ENCODE results near the gene RANBP10. TPM values are rescaled to one million over a fixed set of nuclear protein-coding genes. Genes with fewer than 3 reads are reported as not detected.

Gene RANBP10
- polyA plus RNA-seq, 4 donors = 21.6 to 28.5 (median 22.3) TPM

DNA sequence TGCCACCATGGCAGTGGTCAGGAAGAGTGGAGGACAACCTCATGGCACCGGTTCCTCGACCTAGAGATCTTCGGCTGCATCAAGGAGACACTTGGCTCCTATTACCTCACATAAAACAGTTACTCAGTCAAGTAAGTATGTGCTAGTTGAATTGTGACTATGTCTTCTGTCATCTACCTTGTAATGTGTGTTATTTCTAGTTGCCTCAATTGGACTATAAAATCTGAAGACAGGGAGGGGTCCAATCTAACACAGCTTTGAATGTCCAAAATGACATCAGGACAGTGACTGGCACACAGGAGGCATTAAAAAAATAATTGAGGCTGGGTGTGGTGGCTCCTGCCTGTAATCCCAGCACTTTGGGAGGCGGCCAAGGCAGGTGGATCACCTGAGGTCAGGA is 122.6 kb downstream of the RANBP10 start:
- DNase-seq (ENCODE audit: low read depth in 4 of 4, low spot score in 3 of 4) = no peak

DNA sequence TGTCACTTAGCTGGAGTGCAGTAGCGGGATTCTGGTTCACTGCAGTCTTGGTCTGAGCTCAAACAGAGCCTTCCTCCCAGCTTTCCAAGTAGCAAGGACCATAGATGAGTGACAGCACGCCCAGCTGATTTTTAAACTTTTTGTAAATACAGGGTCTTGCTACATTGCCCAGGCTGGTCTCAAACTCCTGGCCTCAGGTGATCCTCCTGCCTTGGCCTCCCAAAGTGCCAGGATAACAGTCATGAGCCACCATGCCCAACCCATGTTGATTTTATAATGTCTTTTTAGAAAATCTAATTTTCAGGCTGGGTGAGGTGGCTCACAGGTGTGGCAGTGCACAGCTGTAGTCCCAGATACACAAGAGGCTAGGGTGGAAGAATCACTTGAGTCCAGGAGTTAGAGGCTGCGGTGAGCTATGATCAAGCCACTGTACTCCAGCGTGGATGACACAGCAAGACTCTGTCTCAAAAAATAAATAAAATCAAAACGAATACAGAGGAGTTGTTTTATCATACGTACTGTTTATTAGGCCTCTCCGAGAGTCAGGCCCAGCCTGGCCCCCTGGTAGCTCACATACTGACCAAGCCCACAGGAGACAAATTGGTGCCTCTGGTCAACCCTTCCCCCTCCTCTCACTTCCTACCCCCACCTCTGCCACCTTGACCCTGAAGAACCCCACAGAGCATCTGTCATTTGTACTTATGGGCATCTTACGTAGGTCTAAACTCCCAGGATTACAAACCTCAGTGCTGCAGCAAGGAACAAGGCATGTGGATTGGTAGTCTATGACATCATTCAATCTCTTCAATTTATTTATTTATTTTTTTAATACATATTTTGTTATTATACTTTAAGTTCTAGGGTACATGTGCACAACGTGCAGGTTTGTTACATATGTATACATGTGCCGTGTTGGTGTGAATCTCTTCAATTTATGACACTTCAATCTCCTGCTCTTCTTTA is 126.1 kb downstream of the RANBP10 start:
- DNase-seq (ENCODE audit: low read depth in 4 of 4, low spot score in 3 of 4) = no peak

DNA sequence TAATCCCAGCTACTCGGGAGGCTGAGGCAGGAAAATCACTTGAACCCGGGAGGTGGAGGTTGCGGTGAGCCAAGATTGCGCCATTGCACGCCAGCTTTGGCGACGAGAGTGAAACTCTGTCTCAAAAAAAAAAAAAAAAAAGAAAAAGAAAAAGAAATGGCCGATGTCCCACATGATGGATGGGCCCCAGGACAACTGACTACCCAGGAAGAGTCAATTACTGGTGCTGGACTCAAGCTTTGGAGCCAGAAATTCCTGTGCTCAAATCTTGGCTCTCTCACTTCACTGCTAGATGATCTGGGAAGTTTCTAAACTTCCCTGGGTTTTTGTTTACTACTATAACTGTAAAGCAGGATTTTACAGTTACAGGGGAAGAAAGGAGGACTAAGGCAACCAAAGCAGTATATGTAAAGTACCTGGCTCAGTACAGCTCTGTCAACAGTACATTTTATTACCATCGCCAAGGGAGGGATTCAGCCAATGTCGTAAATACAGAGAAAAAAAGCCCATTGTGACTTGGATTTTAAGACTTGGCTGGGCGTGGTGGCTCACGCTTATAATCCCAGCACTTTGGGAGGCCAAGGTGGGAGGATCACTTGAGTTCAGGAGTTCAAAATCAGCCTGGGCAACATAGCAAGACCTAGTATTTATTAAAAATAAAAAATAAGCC is 127.9 kb downstream of the RANBP10 start:
- no peak for DNase-seq (ENCODE audit: low read depth in 4 of 4, low spot score in 3 of 4)

DNA sequence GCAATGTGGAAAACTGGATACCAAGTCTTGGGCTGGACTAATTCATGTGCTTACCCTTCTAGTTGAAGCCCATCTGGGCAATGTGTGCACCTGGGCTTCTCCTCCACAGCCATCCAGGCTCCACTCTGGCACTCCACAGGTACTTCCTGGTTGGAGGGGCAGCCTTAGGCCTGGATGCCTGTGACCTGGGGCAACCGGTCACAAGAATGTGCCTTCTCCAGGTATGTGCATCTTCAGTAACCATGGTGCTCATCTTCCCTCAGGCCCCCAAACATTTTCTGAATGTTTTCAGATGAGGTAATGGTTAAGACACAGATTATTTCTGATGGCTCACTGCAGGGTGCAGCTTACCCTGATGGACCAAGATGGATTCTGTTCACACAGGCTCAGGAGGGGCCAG is 128.6 kb downstream of the RANBP10 start:
- no peak for DNase-seq (ENCODE audit: low read depth in 4 of 4, low spot score in 3 of 4)

DNA sequence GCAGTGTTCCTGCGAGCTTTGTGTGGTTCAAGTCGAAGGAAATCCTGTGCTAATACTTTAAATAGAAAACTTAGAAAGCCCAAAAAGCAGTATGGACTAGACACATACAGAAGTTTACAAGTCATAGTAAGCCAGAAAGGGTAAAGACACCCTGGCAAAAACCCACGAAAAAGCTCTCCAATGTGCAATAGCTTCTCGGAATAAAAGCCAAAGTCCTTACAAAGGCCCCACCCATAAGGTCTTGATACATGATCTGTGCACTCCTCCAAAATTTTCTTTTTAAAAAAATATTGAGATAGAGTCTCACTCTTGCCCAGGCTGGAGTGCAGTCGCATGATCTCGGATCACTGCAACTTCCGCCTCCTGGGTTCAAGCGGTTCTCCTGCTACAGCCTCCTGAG is 129.4 kb downstream of the RANBP10 start:
- no peak for DNase-seq (ENCODE audit: low read depth in 4 of 4, low spot score in 3 of 4)

DNA sequence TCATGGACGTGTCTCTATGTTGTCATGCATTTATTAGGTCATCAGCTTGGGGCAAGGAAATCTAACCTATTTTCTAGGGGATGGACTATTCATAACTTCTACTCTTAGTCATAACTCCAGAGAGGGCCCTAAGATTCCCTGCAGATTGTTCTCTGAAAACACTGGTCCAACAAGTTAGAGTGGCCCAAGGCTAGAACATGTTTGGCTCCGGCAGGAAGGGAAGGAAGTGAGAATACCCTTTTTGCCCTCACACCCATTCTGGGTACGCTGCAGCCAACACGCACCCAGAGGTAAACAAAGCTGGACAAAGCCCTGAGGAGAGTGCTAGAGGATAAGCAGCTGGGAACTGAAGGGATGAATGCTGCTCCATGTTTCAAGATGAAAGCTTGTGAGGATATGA is 129.8 kb downstream of the RANBP10 start:
- no peak for DNase-seq (ENCODE audit: low read depth in 4 of 4, low spot score in 3 of 4)

DNA sequence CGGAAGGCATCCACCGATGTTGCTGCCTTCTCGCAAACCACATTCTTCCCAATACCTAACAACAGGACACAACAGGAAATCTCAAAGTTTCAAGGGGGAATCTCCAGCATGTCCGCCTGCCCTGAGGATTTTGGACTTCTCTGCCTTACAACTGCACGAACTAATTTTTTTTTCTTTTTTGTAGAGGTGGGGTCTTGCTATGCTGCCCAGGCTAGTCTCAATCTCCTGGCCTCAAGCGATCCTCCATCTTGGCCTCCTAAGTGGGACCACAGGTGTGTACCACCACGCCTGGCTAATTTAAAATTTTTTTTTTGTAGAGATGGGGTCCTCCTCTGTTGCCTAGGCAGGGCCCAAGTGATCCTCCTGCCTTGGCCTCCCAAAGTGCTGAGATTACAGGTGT is 130.4 kb downstream of the RANBP10 start:
- no peak for DNase-seq (ENCODE audit: low read depth in 4 of 4, low spot score in 3 of 4)

DNA sequence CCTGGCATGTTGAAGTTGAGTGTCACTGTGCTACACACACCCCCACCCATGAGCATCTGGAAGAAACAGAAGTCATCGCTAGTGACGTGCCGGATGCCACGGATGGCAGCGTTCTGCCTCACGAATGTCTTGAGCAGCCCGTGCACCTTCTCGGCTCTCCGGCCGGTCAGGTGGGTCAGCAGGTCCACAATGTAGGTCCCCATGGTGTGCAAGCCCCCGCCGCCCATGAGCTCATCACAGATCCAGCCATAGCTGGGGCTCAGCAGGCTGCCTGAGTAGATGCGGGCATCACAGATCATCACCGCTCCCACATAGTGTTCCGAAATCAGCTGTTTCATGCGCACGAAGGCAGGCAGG is 130.8 kb downstream of the RANBP10 start:
- no peak for DNase-seq (ENCODE audit: low read depth in 4 of 4, low spot score in 3 of 4)

DNA sequence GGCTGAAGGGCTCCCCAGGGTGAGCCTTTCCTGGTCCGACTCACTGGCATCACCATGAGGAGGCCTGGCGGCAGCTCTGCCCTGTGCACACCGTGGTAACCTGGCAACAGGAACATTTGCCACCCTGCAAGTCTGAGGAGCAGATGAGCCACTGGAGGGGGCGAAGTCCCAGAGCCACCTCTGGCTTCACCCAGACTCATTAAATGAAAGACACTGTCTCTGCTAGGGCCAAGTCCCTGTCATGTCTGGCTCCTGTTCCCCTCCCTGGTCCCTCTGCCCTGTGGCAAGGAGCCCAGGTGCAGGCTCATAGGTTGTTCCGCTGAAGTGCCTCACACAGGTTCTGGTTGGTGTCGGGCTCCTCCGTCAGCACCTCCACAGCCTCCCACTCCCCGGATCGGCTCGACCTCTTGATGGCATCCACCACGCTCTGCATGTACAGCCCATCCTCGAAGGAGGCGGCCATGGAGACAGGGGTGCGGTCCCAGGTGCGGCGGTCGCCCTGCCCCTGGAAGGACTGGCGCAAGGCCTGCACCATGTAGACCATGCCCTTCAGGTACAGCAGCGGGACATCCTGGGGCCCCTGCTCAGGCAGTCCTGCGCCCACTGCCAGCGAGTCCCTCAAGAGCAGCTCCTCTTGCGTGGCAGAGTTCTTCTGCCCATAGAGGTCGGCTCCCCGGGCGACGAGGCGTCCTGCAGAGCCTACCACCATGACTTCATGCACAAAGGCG is 131.3 kb downstream of the RANBP10 start:
- no peak for DNase-seq (ENCODE audit: low read depth in 4 of 4, low spot score in 3 of 4)

DNA sequence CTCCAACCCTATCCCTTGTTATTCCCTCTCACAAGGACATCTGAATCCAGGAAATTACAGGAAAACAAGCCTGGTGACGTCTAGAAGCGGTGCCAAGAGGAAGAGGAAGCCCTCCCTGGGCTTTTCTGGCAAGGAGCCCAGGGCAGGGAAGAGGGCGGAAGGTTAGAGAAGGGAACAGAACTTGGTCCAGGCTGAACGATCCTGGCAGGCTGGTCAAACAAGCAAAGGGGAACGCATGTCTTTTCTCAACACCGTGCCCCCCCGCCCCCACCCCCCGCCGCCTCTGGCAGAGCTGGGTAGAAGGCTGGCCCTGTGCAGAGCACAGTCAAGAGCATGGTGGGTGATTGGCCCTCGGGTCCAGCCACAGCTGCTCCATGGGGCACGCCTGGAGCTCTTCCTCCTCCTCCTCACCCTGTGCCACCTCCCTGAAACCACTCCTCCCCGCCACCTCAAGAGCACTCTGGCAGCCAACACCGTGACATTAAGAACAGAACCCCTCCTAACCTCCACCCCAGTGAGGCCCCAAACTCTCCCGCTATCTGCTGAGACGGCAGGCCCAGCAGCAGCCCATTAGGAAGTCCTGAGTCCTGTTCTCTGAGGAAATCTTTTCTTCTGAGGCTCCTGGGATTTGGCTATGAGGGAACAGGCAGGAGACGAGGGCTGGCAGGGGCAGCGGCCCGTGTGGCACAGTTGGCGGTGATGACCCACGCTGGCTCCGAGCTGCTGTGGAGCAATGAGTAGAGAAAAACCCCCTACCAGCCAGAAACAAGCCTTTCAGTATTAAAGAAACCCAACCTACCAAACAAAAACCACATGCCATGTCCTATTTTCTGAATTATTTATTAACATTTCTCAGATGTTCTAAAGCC is 132.4 kb downstream of the RANBP10 start:
- no peak for DNase-seq (ENCODE audit: low read depth in 4 of 4, low spot score in 3 of 4)

Other genes with a start within 250 kb of the RANBP10 start
- 10 to 100 TPM; 77.8 to 89.6 (median 86.4) TPM for gene CTCF, start 244.0 kb downstream of the RANBP10 start, polyA plus RNA-seq (ENCODE audit: insufficient read length in 4 of 4)
- gene CARMIL2, start 161.4 kb downstream of the RANBP10 start, polyA plus RNA-seq (ENCODE audit: insufficient read length in 4 of 4) = 1 to 10 TPM in 2 of 4 donors, under 1 TPM in 2; 0.87 to 1.5 (median 1.1) TPM
- 10 to 100 TPM; 21.0 to 28.9 (median 23.4) TPM for gene ACD, start 146.3 kb downstream of the RANBP10 start, polyA plus RNA-seq (ENCODE audit: insufficient read length in 4 of 4)
- gene PARD6A, start 145.6 kb downstream of the RANBP10 start, polyA plus RNA-seq (ENCODE audit: insufficient read length in 4 of 4) = 1 to 10 TPM; 2.1 to 4.3 (median 3.2) TPM
- 10 to 100 TPM; 20.4 to 31.1 (median 24.8) TPM for gene ENKD1, start 139.8 kb downstream of the RANBP10 start, polyA plus RNA-seq (ENCODE audit: insufficient read length in 4 of 4)
- 1 to 10 TPM; 2.7 to 4.6 (median 3.4) TPM for gene C16orf86, start 139.7 kb downstream of the RANBP10 start, polyA plus RNA-seq (ENCODE audit: insufficient read length in 4 of 4)
- gene GFOD2, start 87.2 kb downstream of the RANBP10 start, polyA plus RNA-seq (ENCODE audit: insufficient read length in 4 of 4) = 10 to 100 TPM; 20.5 to 24.9 (median 21.5) TPM
- 1 to 10 TPM; 7.3 to 9.0 (median 7.7) TPM for gene TSNAXIP1, start 329 bp upstream of the RANBP10 start, polyA plus RNA-seq (ENCODE audit: insufficient read length in 4 of 4)
- 10 to 100 TPM; 30.4 to 33.8 (median 32.1) TPM for gene THAP11, start 35.8 kb upstream of the RANBP10 start, polyA plus RNA-seq (ENCODE audit: insufficient read length in 4 of 4)
- 100 to 1,000 TPM; 121 to 130 (median 129) TPM for gene NUTF2, start 40.4 kb upstream of the RANBP10 start, polyA plus RNA-seq (ENCODE audit: insufficient read length in 4 of 4)
- 10 to 100 TPM; 42.0 to 51.5 (median 46.9) TPM for gene CENPT, start 41.1 kb upstream of the RANBP10 start, polyA plus RNA-seq (ENCODE audit: insufficient read length in 4 of 4)
- 10 to 100 TPM; 80.6 to 93.6 (median 86.7) TPM for gene EDC4, start 66.5 kb upstream of the RANBP10 start, polyA plus RNA-seq (ENCODE audit: insufficient read length in 4 of 4)
- under 1 TPM in 2 of 4 donors, not detected in 2; 0.31 to 0.95 TPM for gene NRN1L, start 78.3 kb upstream of the RANBP10 start, polyA plus RNA-seq (ENCODE audit: insufficient read length in 4 of 4)
- gene PSKH1, start 86.7 kb upstream of the RANBP10 start, polyA plus RNA-seq (ENCODE audit: insufficient read length in 4 of 4) = 10 to 100 TPM; 33.7 to 41.8 (median 37.9) TPM
- gene CTRL, start 125.3 kb upstream of the RANBP10 start, polyA plus RNA-seq (ENCODE audit: insufficient read length in 4 of 4) = 1 to 10 TPM; 3.0 to 8.9 (median 5.7) TPM
- gene PSMB10, start 130.3 kb upstream of the RANBP10 start, polyA plus RNA-seq (ENCODE audit: insufficient read length in 4 of 4) = 10 to 100 TPM; 20.0 to 30.3 (median 21.3) TPM
- gene LCAT, start 137.6 kb upstream of the RANBP10 start, polyA plus RNA-seq (ENCODE audit: insufficient read length in 4 of 4) = 10 to 100 TPM; 15.8 to 21.7 (median 19.1) TPM
- gene SLC12A4, start 162.1 kb upstream of the RANBP10 start, polyA plus RNA-seq (ENCODE audit: insufficient read length in 4 of 4) = 10 to 100 TPM; 33.6 to 38.0 (median 36.5) TPM
- under 1 TPM in 3 of 4 donors, not detected in 1; 0.06 to 0.37 (median 0.14) TPM for gene DPEP3, start 173.9 kb upstream of the RANBP10 start, polyA plus RNA-seq (ENCODE audit: insufficient read length in 4 of 4)
- under 1 TPM; 0.44 to 0.78 (median 0.70) TPM for gene DPEP2, start 192.9 kb upstream of the RANBP10 start, polyA plus RNA-seq (ENCODE audit: insufficient read length in 4 of 4)
- not detected for gene DPEP2NB, start 209.4 kb upstream of the RANBP10 start, polyA plus RNA-seq (ENCODE audit: insufficient read length in 4 of 4)
- gene DDX28, start 216.7 kb upstream of the RANBP10 start, polyA plus RNA-seq (ENCODE audit: insufficient read length in 4 of 4) = 10 to 100 TPM in 3 of 4 donors, 1 to 10 TPM in 1; 9.9 to 12.1 (median 10.9) TPM
- gene DUS2, start 216.7 kb upstream of the RANBP10 start, polyA plus RNA-seq (ENCODE audit: insufficient read length in 4 of 4) = 10 to 100 TPM; 13.2 to 17.2 (median 15.1) TPM

All from right renal pelvis (tissue), 4 donors.